RWPE2 (cell line): ENCODE results near the gene DLG5.

Source experiments
- ATAC-seq: fragments of 200-7000 bp; cut with Tn5 transposase; 3 replicates; pipeline ENCODE4 v1.9.1; 2021; ENCODE audit warnings: low read depth
- DNase-seq: peaks from one replicate; pipeline ENCODE4 v3.0.0-alpha.2; 2020; ENCODE audit warnings: low spot score
- H3K27ac ChIP-seq: fragments of 450-650 bp; 2 replicates; pipeline ENCODE4 v1.5.1; 2017; ENCODE audit warnings: mild to moderate bottlenecking; ENCODE audit not compliant: poor library complexity, severe bottlenecking
- H3K27me3 ChIP-seq: fragments of 250-450 bp; sonication (Bioruptor Pico); 2 replicates; pipeline ENCODE4 v1.5.1; 2021; ENCODE audit warnings: mild to moderate bottlenecking, moderate library complexity; ENCODE audit not compliant: insufficient read depth, poor library complexity, severe bottlenecking
- H3K36me3 ChIP-seq: fragments of 250-450 bp; sonication (Bioruptor Pico); 2 replicates; pipeline ENCODE4 v1.5.1; 2020; ENCODE audit warnings: low read depth, mild to moderate bottlenecking, moderate library complexity
- H3K4me1 ChIP-seq: fragments of 250-450 bp; sonication (Bioruptor Pico); 2 replicates; pipeline ENCODE4 v1.5.1; 2021; ENCODE audit warnings: mild to moderate bottlenecking, moderate library complexity; ENCODE audit not compliant: insufficient read depth, poor library complexity, severe bottlenecking
- H3K4me3 ChIP-seq: fragments of 250-450 bp; sonication (Bioruptor Pico); 2 replicates; pipeline ENCODE4 v1.5.1; 2021; ENCODE audit warnings: mild to moderate bottlenecking, moderate library complexity; ENCODE audit not compliant: severe bottlenecking
- H3K9me3 ChIP-seq: fragments of 250-450 bp; sonication (Bioruptor Pico); 2 replicates; pipeline ENCODE4 v1.5.1; 2021; ENCODE audit warnings: mild to moderate bottlenecking, moderate library complexity; ENCODE audit not compliant: severe bottlenecking
- CTCF ChIP-seq: fragments of 450-650 bp; IDR thresholded peaks from one replicate; pipeline ENCODE4 v1.5.1; 2017; ENCODE audit warnings: mild to moderate bottlenecking, moderate library complexity; ENCODE audit not compliant: poor library complexity, severe bottlenecking

DLG5 gene

GRCh38 chr10:77960829-77961329, 34.3 kb upstream of the DLG5 start:
- H3K27me3 ChIP-seq, result no peaks in the 10 kb centered on the region
- DNase-seq (no peak), ATAC-seq (no peak)
- H3K9me3 ChIP-seq, result peaks cover 5% of the 10 kb centered on the region
- no peak overlapping the region for H3K4me3 ChIP-seq
- no peaks in the 10 kb centered on the region for H3K36me3 ChIP-seq
- peaks cover 3% of the 10 kb centered on the region for H3K4me1 ChIP-seq
- TF ChIP-seq CTCF, result no peak
- H3K27ac ChIP-seq, result no peak overlapping the region

GRCh38 chr10:77959887-77960455, 33.4 kb upstream of the DLG5 start:
- H3K27me3 ChIP-seq, result no peaks in the 10 kb centered on the region
- H3K4me3 ChIP-seq, result no peak overlapping the region
- H3K27ac ChIP-seq, result no peak overlapping the region
- no peaks in the 10 kb centered on the region for H3K36me3 ChIP-seq
- ATAC-seq, result no peak
- H3K9me3 ChIP-seq, result peaks cover 5% of the 10 kb centered on the region
- no peak for DNase-seq
- no peaks in the 10 kb centered on the region for H3K4me1 ChIP-seq
- no peak for TF ChIP-seq CTCF

- peaks cover 5% of the 10 kb centered on the region for H3K9me3 ChIP-seq
- H3K27ac ChIP-seq, result no peak overlapping the region
- no peak overlapping the region for H3K4me3 ChIP-seq
- H3K4me1 ChIP-seq, result no peaks in the 10 kb centered on the region
- ATAC-seq, result no peak
- H3K27me3 ChIP-seq, result no peaks in the 10 kb centered on the region
- H3K36me3 ChIP-seq, result no peaks in the 10 kb centered on the region
- DNase-seq, result no peak
- TF ChIP-seq CTCF, result no peak
Observed at GRCh38 chr10:77959384-77959783, 32.8 kb upstream of the DLG5 start.

GRCh38 chr10:77955136-77955535, 28.6 kb upstream of the DLG5 start:
- ATAC-seq (no peak), DNase-seq (no peak)
- TF ChIP-seq CTCF, result no peak
- no peak overlapping the region for H3K4me3 ChIP-seq
- H3K4me1 ChIP-seq, result no peaks in the 10 kb centered on the region
- H3K27ac ChIP-seq, result no peak overlapping the region
- H3K27me3 ChIP-seq, result no peaks in the 10 kb centered on the region
- H3K36me3 ChIP-seq, result no peaks in the 10 kb centered on the region
- H3K9me3 ChIP-seq, result peaks cover 6% of the 10 kb centered on the region

GRCh38 chr10:77949167-77949566, 22.6 kb upstream of the DLG5 start:
- no peaks in the 10 kb centered on the region for H3K27me3 ChIP-seq
- DNase-seq (peak; percentile 96), ATAC-seq (peak; percentile 97)
- peaks cover 6% of the 10 kb centered on the region for H3K9me3 ChIP-seq
- H3K4me1 ChIP-seq, result peaks cover 20% of the 10 kb centered on the region
- no peak overlapping the region for H3K4me3 ChIP-seq
- H3K36me3 ChIP-seq, result no peaks in the 10 kb centered on the region
- TF ChIP-seq CTCF, result no peak
- peak overlapping the region; percentile 98 for H3K27ac ChIP-seq
